Astrocyte (in vitro differentiated cells and primary cell): ENCODE data around the gene ZNF436. TPM values are rescaled to one million over a fixed set of nuclear protein-coding genes. Genes with fewer than 3 reads are reported as not detected.

Source experiments
- DNase-seq: peaks from one replicate; pipeline ENCODE4 v3.0.0-alpha.2; 2010; ENCODE audit warnings: low read depth
- FAIRE-seq: peaks from 2 replicates; lab custom pipeline; 2011; peaks lifted over from hg19 to GRCh38; lab: Jason Lieb, UNC
- H2AFZ ChIP-seq: 2 replicates; pipeline ENCODE4 v1.6.0; 2012; ENCODE audit warnings: low read depth, low read length, inconsistent platforms
- H3K27ac ChIP-seq: 2 replicates; pipeline ENCODE4 v1.5.1; 2011; ENCODE audit warnings: low read depth, low read length, inconsistent platforms
- H3K27me3 ChIP-seq: 2 replicates; pipeline ENCODE4 v1.6.0; 2011; ENCODE audit warnings: low read length, inconsistent platforms; ENCODE audit not compliant: insufficient read depth
- H3K36me3 ChIP-seq: 2 replicates; pipeline ENCODE4 v1.5.1; 2011; ENCODE audit warnings: low read length, inconsistent platforms; ENCODE audit not compliant: insufficient read depth
- H3K4me1 ChIP-seq: 2 replicates; pipeline ENCODE4 v1.5.1; 2011; ENCODE audit warnings: low read length, inconsistent platforms; ENCODE audit not compliant: insufficient read depth
- H3K4me2 ChIP-seq: 2 replicates; pipeline ENCODE4 v1.6.0; 2012; ENCODE audit warnings: low read length, inconsistent platforms
- H3K4me3 ChIP-seq: 2 replicates; pipeline ENCODE4 v1.5.1; 2011; ENCODE audit warnings: low read depth, mild to moderate bottlenecking, low read length, inconsistent platforms; ENCODE audit not compliant: insufficient read depth
- H3K79me2 ChIP-seq: 2 replicates; pipeline ENCODE4 v1.6.0; 2012; ENCODE audit warnings: mild to moderate bottlenecking, low read length, inconsistent platforms; ENCODE audit not compliant: insufficient read depth
- H3K9ac ChIP-seq: 2 replicates; pipeline ENCODE4 v1.6.0; 2012; ENCODE audit warnings: mild to moderate bottlenecking, low read length, inconsistent platforms
- H3K9me3 ChIP-seq: 2 replicates; pipeline ENCODE4 v1.5.1; 2012; ENCODE audit warnings: low read depth, mild to moderate bottlenecking, low read length, inconsistent platforms; ENCODE audit not compliant: insufficient read depth
- H4K20me1 ChIP-seq: 2 replicates; pipeline ENCODE4 v1.6.0; 2012; ENCODE audit warnings: low read length, inconsistent platforms; ENCODE audit not compliant: insufficient read depth
- H3K27ac Mint-ChIP-seq: one replicate; pipeline ENCODE4 v1.8.0; 2021; ENCODE audit warnings: mild to moderate bottlenecking, mixed read lengths; ENCODE audit not compliant: unreplicated experiment
- H3K27me3 Mint-ChIP-seq: one replicate; pipeline ENCODE4 v1.8.0; 2021; ENCODE audit warnings: low read depth, mixed read lengths; ENCODE audit not compliant: unreplicated experiment
- H3K36me3 Mint-ChIP-seq: one replicate; pipeline ENCODE4 v1.8.0; 2021; ENCODE audit warnings: low read depth, mixed read lengths; ENCODE audit not compliant: unreplicated experiment
- H3K4me1 Mint-ChIP-seq: one replicate; pipeline ENCODE4 v1.8.0; 2021; ENCODE audit warnings: low read depth, mixed read lengths; ENCODE audit not compliant: unreplicated experiment
- H3K4me3 Mint-ChIP-seq: one replicate; pipeline ENCODE4 v1.8.0; 2021; ENCODE audit warnings: mild to moderate bottlenecking, moderate library complexity, mixed read lengths; ENCODE audit not compliant: unreplicated experiment
- H3K9me3 Mint-ChIP-seq: one replicate; pipeline ENCODE4 v1.8.0; 2021; ENCODE audit warnings: mild to moderate bottlenecking, mixed read lengths; ENCODE audit not compliant: unreplicated experiment
- CTCF ChIP-seq: IDR thresholded peaks from 2 replicates; pipeline ENCODE4 v1.5.1; 2011; ENCODE audit warnings: low read depth, mild to moderate bottlenecking, inconsistent platforms, low read length, moderate library complexity; ENCODE audit not compliant: insufficient read depth
- EZH2 ChIP-seq: IDR thresholded peaks from 2 replicates; pipeline ENCODE4 v1.6.1; 2012; ENCODE audit warnings: mild to moderate bottlenecking, low read length, inconsistent platforms; ENCODE audit not compliant: insufficient read depth
- total RNA-seq: library from RNA; stranded (reverse); gene quantifications from 2 replicates; pipeline ENCODE4 v1.2.1, GENCODE V29; 2021

The ZNF436 gene
- total RNA-seq, 1 donor from 2014 or later, result 12.2 TPM

GRCh38 chr1:23344987-23345472 is 24.6 kb downstream of the ZNF436 start:
- peak overlapping the region; percentile 82 for H2AFZ ChIP-seq
- peak overlapping the region; percentile 92 for H3K9ac ChIP-seq
- H3K4me1 Mint-ChIP-seq, result peaks cover 12% of the 10 kb centered on the region
- peak overlapping the region; percentile 95 for H3K27ac ChIP-seq
- H3K9me3 ChIP-seq, result no peaks in the 10 kb centered on the region
- H3K27me3 ChIP-seq, result no peaks in the 10 kb centered on the region
- DNase-seq (no peak), FAIRE-seq (no peak)
- H3K4me3 Mint-ChIP-seq, result peak overlapping the region; percentile 91
- H3K79me2 ChIP-seq, result peaks cover 38% of the 10 kb centered on the region
- peaks cover 2% of the 10 kb centered on the region for H3K36me3 Mint-ChIP-seq
- H3K4me3 ChIP-seq, result peak overlapping the region; percentile 72
- H4K20me1 ChIP-seq, result peaks cover 31% of the 10 kb centered on the region
- H3K36me3 ChIP-seq, result no peaks in the 10 kb centered on the region
- peaks cover 20% of the 10 kb centered on the region for H3K4me1 ChIP-seq
- no peak for TF ChIP-seq CTCF
- no peak for TF ChIP-seq EZH2
- no peaks in the 10 kb centered on the region for H3K27me3 Mint-ChIP-seq
- no peaks in the 10 kb centered on the region for H3K9me3 Mint-ChIP-seq
- peak overlapping the region; percentile 93 for H3K4me2 ChIP-seq
- peak overlapping the region; percentile 98 for H3K27ac Mint-ChIP-seq

- peaks cover 45% of the 10 kb centered on the region for H3K79me2 ChIP-seq
- Mint-ChIP-seq H3K36me3 (peaks cover 2% of the 10 kb centered on the region), H3K27me3 (no peaks in the 10 kb centered on the region), H3K4me3 (peak within 1 kb of the TSS; percentile 93), H3K27ac (peak within 1 kb of the TSS; percentile 98), H3K9me3 (no peaks in the 10 kb centered on the region), H3K4me1 (peaks cover 17% of the 10 kb centered on the region)
- no peaks in the 10 kb centered on the region for H3K27me3 ChIP-seq
- no peaks in the 10 kb centered on the region for H3K36me3 ChIP-seq
- DNase-seq, result peak; percentile 100
- TF ChIP-seq EZH2, result no peak
- no peak for TF ChIP-seq CTCF
- H3K27ac ChIP-seq, result peak within 1 kb of the TSS; percentile 97
- H3K9ac ChIP-seq, result peak within 1 kb of the TSS; percentile 92
- H3K4me2 ChIP-seq, result peak within 1 kb of the TSS; percentile 94
- H2AFZ ChIP-seq, result peak within 1 kb of the TSS; percentile 82
- H4K20me1 ChIP-seq, result peaks cover 38% of the 10 kb centered on the region
- peaks cover 27% of the 10 kb centered on the region for H3K4me1 ChIP-seq
- no peaks in the 10 kb centered on the region for H3K9me3 ChIP-seq
- H3K4me3 ChIP-seq, result peak within 1 kb of the TSS; percentile 80
- no peak for FAIRE-seq
Measured at GRCh38 chr1:23344111-23344986, 25.3 kb downstream of the ZNF436 start, which contains the start of gene HNRNPR. HNRNPR (minus strand) TSS chr1:23344284; CDS start chr1:23341008, 3,276 bp downstream.
